GM13976 (cell line): Measurements from ENCODE around the gene BACH2.
"Not testable (repeated sequence)": the region's sequence is repeated elsewhere in the genome, so short reads cannot be mapped to it uniquely, and the experiment has no call there.

Experiments
- DNase-seq: peaks from one replicate; pipeline ENCODE4 v3.0.0; 2012; ENCODE audit warnings: low spot score
- in situ Hi-C: fragments of 300-500 bp; cut with MboI; formaldehyde crosslinking; loops from one replicate; pipeline ENCODE4 v1.12.0; 2022; ENCODE audit warnings: low sequenced_read_pairs, mixed read lengths, inconsistent platforms; ENCODE audit not compliant: unreplicated experiment
- TF ChIP-seq, protein P1 (sequence below): IDR thresholded peaks from 2 replicates; pipeline ENCODE4 v1.5.1; 2012; ENCODE audit warnings: borderline replicate concordance, mild to moderate bottlenecking; ENCODE audit not compliant: insufficient read depth; ENCODE audit errors: extremely low read depth, missing control alignments, control extremely low read depth

The BACH2 gene

DNA sequence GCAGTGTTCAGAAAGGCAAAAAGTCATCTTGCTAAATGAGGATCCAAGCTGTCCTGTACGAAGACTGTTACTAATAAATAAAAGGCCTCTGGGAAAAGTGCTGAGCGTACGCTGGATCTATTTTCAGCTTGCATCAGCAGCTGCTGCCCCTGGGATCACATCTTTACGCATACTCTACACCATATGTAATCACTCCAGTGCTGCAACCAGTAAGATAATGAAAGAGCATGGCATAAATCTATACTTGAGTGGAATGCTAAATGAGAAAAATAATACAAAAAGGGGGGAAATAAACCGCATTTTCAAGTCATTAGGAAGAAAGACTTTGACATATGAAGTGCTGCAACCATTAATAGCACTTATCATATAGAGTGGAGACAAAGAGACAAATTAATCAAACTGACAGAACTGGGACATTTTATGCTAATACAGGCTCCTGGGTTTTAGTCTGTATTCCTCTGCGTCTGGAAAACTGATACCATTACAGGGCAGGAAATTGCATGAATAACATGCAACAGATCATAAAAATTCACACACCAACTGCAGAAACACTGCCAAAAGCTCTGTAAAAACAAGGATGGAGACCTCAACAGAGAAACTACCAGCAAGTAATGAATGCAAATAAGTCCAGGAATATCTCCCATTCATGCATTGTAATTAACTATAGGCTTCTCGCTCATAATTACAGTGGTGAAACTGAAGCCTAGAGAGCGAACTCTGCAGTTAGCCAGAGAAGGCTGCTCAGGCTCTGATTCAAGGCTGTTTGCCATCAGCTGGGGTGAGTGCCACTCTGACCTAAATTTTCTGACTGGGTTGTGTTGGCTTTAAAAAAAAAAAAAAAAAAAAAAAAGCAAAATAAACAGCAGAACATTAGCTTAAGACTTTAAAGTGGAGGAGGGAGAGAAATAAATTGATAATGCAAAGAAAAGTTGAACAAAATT, 318.6 kb downstream of the BACH2 start:
- in situ Hi-C loops, result no loop called here
- TF ChIP-seq, protein P1, sequence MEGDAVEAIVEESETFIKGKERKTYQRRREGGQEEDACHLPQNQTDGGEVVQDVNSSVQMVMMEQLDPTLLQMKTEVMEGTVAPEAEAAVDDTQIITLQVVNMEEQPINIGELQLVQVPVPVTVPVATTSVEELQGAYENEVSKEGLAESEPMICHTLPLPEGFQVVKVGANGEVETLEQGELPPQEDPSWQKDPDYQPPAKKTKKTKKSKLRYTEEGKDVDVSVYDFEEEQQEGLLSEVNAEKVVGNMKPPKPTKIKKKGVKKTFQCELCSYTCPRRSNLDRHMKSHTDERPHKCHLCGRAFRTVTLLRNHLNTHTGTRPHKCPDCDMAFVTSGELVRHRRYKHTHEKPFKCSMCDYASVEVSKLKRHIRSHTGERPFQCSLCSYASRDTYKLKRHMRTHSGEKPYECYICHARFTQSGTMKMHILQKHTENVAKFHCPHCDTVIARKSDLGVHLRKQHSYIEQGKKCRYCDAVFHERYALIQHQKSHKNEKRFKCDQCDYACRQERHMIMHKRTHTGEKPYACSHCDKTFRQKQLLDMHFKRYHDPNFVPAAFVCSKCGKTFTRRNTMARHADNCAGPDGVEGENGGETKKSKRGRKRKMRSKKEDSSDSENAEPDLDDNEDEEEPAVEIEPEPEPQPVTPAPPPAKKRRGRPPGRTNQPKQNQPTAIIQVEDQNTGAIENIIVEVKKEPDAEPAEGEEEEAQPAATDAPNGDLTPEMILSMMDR, result no peak
- no peak for DNase-seq

DNA sequence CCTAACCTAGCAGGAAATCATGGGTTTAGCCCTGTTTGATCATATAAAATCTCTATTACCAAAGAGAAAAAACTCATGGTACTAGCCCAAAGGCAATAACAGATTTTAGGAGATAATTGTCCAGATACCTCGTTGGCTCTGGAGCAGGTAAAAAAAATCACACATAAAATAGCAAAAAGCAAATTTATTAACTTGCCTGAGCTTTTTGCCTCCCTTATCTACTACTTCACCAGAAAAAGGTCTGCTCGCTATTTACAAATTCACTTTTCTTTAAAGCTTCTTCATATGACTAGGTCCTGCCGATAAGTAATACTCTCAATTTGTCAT, 320.0 kb downstream of the BACH2 start:
- in situ Hi-C loops, result no loop called here
- TF ChIP-seq, protein P1, result no peak
- no peak for DNase-seq

DNA sequence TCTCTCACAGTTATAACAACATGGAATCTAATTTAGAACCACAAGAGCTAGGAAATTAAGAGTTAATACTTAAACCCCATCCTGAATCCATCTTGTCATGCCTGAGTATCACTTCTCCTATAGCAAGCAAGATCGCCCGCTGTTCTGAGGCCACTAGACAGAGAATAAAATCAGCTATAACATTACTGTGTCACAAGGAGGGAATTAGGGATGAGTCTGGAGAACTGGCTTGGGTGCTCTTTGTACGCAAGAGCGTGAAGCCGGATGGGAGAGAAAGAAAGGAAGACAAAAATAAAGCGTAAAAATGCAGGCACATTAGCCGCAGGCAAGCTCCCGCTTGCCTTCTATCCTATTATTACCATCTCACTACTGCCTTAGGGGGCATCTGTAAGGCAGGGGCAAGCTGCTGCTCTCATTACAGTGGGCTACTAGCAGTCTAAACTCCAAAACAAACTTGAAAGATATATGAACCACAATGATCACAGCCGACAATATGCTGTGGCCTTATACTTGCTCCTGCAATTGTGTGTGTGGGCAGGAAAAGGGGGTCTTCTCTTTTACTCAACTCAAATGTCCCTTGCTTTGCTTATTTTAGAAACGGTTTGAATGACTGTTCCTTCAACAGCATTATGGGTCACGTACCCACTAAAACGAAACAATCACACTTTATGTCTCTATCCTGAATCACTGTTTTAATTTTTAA, 320.5 kb downstream of the BACH2 start:
- DNase-seq, result no peak
- in situ Hi-C loops, result no loop called here
- TF ChIP-seq, protein P1, result no peak

DNA sequence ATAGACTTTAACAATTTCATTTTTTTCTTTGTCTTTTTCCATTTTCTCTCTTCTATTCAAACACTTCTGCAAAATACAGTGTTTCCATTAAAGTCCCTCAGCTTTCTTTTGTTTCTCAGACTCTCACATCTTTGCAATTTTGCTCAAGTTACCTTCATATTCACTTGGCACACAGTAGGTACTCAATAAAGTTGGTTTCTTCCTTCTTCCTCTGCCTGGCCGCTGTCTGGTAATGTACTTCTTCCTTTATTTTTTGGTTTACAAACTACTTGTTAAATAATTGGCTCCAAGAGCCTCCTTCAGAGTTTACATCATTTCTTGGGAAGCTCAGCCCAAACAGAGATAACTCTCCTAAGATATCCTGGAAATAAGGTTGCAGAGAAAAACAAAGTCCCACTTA, 321.3 kb downstream of the BACH2 start:
- in situ Hi-C loops, result no loop called here
- TF ChIP-seq, protein P1, result no peak

DNA sequence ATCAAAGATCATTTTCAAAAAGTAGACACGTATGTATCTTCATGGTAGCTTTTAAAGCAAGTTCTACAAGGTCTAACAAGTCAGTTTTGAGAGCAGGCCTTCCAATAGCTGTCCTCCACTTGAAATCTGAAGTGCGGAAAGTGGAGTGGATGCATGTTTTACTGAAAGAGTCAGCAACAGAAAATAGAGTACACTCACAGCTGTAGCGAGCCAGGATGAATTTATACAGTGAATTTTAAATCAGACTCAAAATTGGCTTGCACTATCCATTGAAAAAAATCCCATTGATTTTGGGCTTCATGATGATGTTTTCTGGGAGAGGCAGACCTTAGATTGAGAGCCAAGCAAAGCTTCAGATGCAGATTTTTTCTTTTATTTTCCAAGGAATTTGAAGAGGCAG, 321.8 kb downstream of the BACH2 start:
- in situ Hi-C loops, result no loop called here
- no peak for DNase-seq
- TF ChIP-seq, protein P1, result no peak

More for the DNA sequence above, 321.3 kb downstream of the BACH2 start:
- DNase-seq, result no peak

DNA sequence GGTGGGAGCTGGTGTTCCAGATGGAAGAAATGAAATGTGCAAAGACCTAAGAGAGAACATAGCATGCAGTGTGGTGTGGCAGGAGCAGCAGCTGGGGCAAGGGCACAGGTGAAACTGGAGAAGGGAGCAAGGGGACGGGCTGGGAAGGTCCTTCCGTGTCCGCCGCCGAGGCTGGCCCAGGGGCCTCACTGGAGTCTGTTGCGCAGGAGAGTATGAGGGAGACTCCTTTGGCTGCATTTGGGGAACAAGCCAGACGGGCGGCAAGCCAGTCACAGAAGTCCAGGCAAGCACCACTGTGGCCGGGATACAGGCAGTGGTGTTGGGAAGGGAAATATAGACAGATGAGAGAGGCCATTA, 324.6 kb downstream of the BACH2 start:
- TF ChIP-seq, protein P1, result no peak
- in situ Hi-C loops, result no loop called here
- no peak for DNase-seq

DNA sequence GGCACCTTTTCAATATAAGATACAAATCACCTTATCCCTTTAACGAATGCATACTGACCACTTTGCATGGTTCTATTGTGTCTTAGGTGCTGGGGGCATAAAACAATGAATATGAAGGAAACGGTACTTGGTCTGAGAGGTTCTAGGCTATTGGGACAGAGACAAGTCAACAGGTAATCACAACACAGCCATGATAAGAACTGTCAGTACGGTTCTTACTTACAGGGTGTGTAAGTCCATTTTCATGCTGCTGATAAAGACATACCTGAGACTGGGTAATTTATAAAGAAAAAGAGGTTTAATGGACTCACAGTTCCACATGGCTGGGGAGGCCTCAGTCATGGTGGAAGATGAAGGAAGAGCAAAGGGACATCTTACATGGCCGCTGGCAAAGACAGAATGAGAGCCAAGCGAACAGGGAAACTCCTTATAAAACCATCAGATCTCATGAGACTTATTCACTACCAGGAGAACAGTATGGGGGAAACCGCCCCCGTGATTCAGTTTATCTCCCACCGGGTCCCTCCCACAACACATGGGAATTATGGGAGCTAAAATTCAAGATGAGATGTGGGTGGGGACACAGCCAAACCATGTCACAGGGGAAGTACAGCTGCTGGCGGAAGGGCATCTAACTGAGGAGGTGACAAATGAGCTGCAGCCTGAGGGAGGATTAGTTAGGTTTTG, 325.2 kb downstream of the BACH2 start:
- in situ Hi-C loops, DNase-seq: not testable (repeated sequence)
